Measurements from ENCODE around the gene FBXO31.

Gene FBXO31

GRCh38 chr16:87288753-87289362 is 94.7 kb downstream of the FBXO31 start:
- no peaks in the 10 kb centered on the region; the same call in 1 of the 2 replicates for H3K36me3 ChIP-seq (ENCODE audit: insufficient read depth, low read length)
- H3K4me1 ChIP-seq (ENCODE audit: insufficient read depth, low read length, severe bottlenecking): no peaks in the 10 kb centered on the region
- TF ChIP-seq EZH2 (IDR thresholded peaks at IDR 0.05; ENCODE audit: borderline replicate concordance, low read length) (no peak), CTCF (IDR thresholded peaks at IDR 0.05; ENCODE audit: low read length) (no peak)
- H3K9me2 ChIP-seq (ENCODE audit: low read depth, low read length): no peaks in the 10 kb centered on the region
- 0 out of 2 replicates have a peak, but pooled peaks cover 3% of the 10 kb centered on the region for H3K9me3 ChIP-seq (ENCODE audit: low read length)
- H3K4me3 ChIP-seq (ENCODE audit: low read depth, low read length, poor library complexity, severe bottlenecking): no peak overlapping the region
- H3K27me3 ChIP-seq (ENCODE audit: insufficient read depth, low read length): no peaks in the 10 kb centered on the region
- no peaks in the 10 kb centered on the region for H3F3A ChIP-seq (ENCODE audit: insufficient read depth, low read length)
- no peak overlapping the region for H2AFZ ChIP-seq (ENCODE audit: low read length)
- H3K4me2 ChIP-seq (ENCODE audit: low read length): no peak overlapping the region
- H3K9ac ChIP-seq (ENCODE audit: low read length): no peak overlapping the region
- H3K27ac ChIP-seq (ENCODE audit: low read depth, low read length, poor library complexity, severe bottlenecking): no peak overlapping the region
- H3K79me2 ChIP-seq (ENCODE audit: insufficient read depth, low read length): no peaks in the 10 kb centered on the region
- H4K20me1 ChIP-seq (ENCODE audit: insufficient read depth, low read length): no peaks in the 10 kb centered on the region

- no peaks in the 10 kb centered on the region for H4K20me1 ChIP-seq (ENCODE audit: insufficient read depth, low read length)
- no peak overlapping the region for H3K4me3 ChIP-seq (ENCODE audit: low read depth, low read length, poor library complexity, severe bottlenecking)
- no peaks in the 10 kb centered on the region; the same call in 1 of the 2 replicates for H3K36me3 ChIP-seq (ENCODE audit: insufficient read depth, low read length)
- H3F3A ChIP-seq (ENCODE audit: insufficient read depth, low read length): no peaks in the 10 kb centered on the region
- H3K27ac ChIP-seq (ENCODE audit: low read depth, low read length, poor library complexity, severe bottlenecking): no peak overlapping the region
- H3K4me1 ChIP-seq (ENCODE audit: insufficient read depth, low read length, severe bottlenecking): no peaks in the 10 kb centered on the region
- no peak for TF ChIP-seq CTCF (IDR thresholded peaks at IDR 0.05; ENCODE audit: low read length)
- no peak for TF ChIP-seq EZH2 (IDR thresholded peaks at IDR 0.05; ENCODE audit: borderline replicate concordance, low read length)
- H3K9ac ChIP-seq (ENCODE audit: low read length): no peak overlapping the region
- 0 out of 2 replicates have a peak, but pooled peaks cover 3% of the 10 kb centered on the region for H3K9me3 ChIP-seq (ENCODE audit: low read length)
- H3K9me2 ChIP-seq (ENCODE audit: low read depth, low read length): no peaks in the 10 kb centered on the region
- H3K4me2 ChIP-seq (ENCODE audit: low read length): no peak overlapping the region
- H3K79me2 ChIP-seq (ENCODE audit: insufficient read depth, low read length): no peaks in the 10 kb centered on the region
- H2AFZ ChIP-seq (ENCODE audit: low read length): no peak overlapping the region
- no peaks in the 10 kb centered on the region for H3K27me3 ChIP-seq (ENCODE audit: insufficient read depth, low read length)
Measured at GRCh38 chr16:87286839-87287626, 96.5 kb downstream of the FBXO31 start.

GRCh38 chr16:87284183-87284582 is 99.4 kb downstream of the FBXO31 start:
- Histone ChIP-seq H3K9me3 (ENCODE audit: low read length) (no peaks in the 10 kb centered on the region), H3K4me1 (ENCODE audit: insufficient read depth, low read length, severe bottlenecking) (no peaks in the 10 kb centered on the region), H3K36me3 (ENCODE audit: insufficient read depth, low read length) (no peaks in the 10 kb centered on the region), H3K4me2 (ENCODE audit: low read length) (no peak overlapping the region), H2AFZ (ENCODE audit: low read length) (no peak overlapping the region), H3K9ac (ENCODE audit: low read length) (no peak overlapping the region), H3K27ac (ENCODE audit: low read depth, low read length, poor library complexity, severe bottlenecking) (no peak overlapping the region), H3K79me2 (ENCODE audit: insufficient read depth, low read length) (no peaks in the 10 kb centered on the region), H3K27me3 (ENCODE audit: insufficient read depth, low read length) (no peaks in the 10 kb centered on the region), H4K20me1 (ENCODE audit: insufficient read depth, low read length) (no peaks in the 10 kb centered on the region), H3F3A (ENCODE audit: insufficient read depth, low read length) (no peaks in the 10 kb centered on the region), H3K9me2 (ENCODE audit: low read depth, low read length) (no peaks in the 10 kb centered on the region), H3K4me3 (ENCODE audit: low read depth, low read length, poor library complexity, severe bottlenecking) (no peak overlapping the region)
- TF ChIP-seq EZH2 (IDR thresholded peaks at IDR 0.05; ENCODE audit: borderline replicate concordance, low read length) (no peak), CTCF (IDR thresholded peaks at IDR 0.05; ENCODE audit: low read length) (no peak)
